GM12878 (cell line): ENCODE results near the gene REG1B. TPM values are rescaled to one million over a fixed set of nuclear protein-coding genes. Genes with fewer than 3 reads are reported as not detected.

Experiments
- ATAC-seq: fragments of 200-7000 bp; cut with Tn5 transposase; 3 replicates; pipeline ENCODE4 v1.9.1; 2020; ENCODE audit warnings: mild to moderate bottlenecking, moderate library complexity
- BruUV-seq: library from RNA; stranded (reverse); fragments of 400-500 nt; replicated peaks from 2 replicates; lab custom pipeline; 2021; lab: Mats Ljungman, UMichigan
- CTCF ChIA-PET: fragments of 300-600 bp; sonication (Branson Sonifier 250); formaldehyde crosslinking; extraction: SDS; loops from one replicate; lab custom pipeline; 2021; ENCODE audit warnings: inconsistent platforms; lab: Yijun Ruan, JAX
- POLR2A ChIA-PET: fragments of 350-600 bp; formaldehyde crosslinking; extraction: SDS; loops from one replicate; lab custom pipeline; 2021; ENCODE audit warnings: inconsistent platforms; lab: Charles Lee
- RAD21 ChIA-PET: fragments of 300-600 bp; sonication (Branson Sonifier 250); formaldehyde crosslinking; loops from one replicate; lab custom pipeline; 2023; ENCODE audit warnings: antibody characterized with exemption; ENCODE audit not compliant: unreplicated experiment; lab: Charles Lee
- SMC1A ChIA-PET: fragments of 300-600 bp; sonication (Branson Sonifier 250); formaldehyde crosslinking; loops from one replicate; lab custom pipeline; 2023; ENCODE audit not compliant: unreplicated experiment, uncharacterized antibody; lab: Charles Lee
- DNase-seq: peaks from one replicate; pipeline ENCODE4 v3.0.0-alpha.2; 2011; ENCODE audit warnings: low read depth, low spot score
- FAIRE-seq: peaks from 3 replicates; lab custom pipeline; 2011; peaks lifted over from hg19 to GRCh38; lab: Jason Lieb, UNC
- H2AFZ ChIP-seq: 2 replicates; pipeline ENCODE4 v1.6.0; 2011; ENCODE audit warnings: low read depth, low read length, control low read depth; ENCODE audit not compliant: control insufficient read depth
- H3K27ac ChIP-seq: 2 replicates; pipeline ENCODE4 v1.5.1; 2011; ENCODE audit warnings: control low read depth; ENCODE audit not compliant: control insufficient read depth, insufficient read depth
- H3K27me3 ChIP-seq, 2 experiments: replicated peaks in 1 of 2; 2 replicates each; pipeline versions ENCODE4 v1.6.0 to v1.6.1; 2011; ENCODE audit warnings: low read length in 1 of 2; ENCODE audit not compliant: control insufficient read depth in 2 of 2, insufficient read depth in 2 of 2
- H3K36me3 ChIP-seq, 2 experiments: 2 replicates each; pipeline ENCODE4 v1.5.1; 2011; ENCODE audit warnings: low read length in 1 of 2; ENCODE audit not compliant: control insufficient read depth in 2 of 2, insufficient read depth in 2 of 2
- H3K4me1 ChIP-seq: 2 replicates; pipeline ENCODE4 v1.6.1; 2011; ENCODE audit warnings: mild to moderate bottlenecking, low read length, moderate library complexity, mixed read lengths; ENCODE audit not compliant: control insufficient read depth, insufficient read depth
- H3K4me2 ChIP-seq: 2 replicates; pipeline ENCODE4 v1.6.0; 2011; ENCODE audit warnings: control low read depth; ENCODE audit not compliant: control insufficient read depth, insufficient read depth
- H3K4me3 ChIP-seq: fragments of 200-600 bp; sonication (generic); 2 replicates; pipeline ENCODE4 v1.5.1; 2016
- H3K79me2 ChIP-seq: 2 replicates; pipeline ENCODE4 v1.6.0; 2011; ENCODE audit warnings: low read length; ENCODE audit not compliant: control insufficient read depth, insufficient read depth
- H3K9ac ChIP-seq: 2 replicates; pipeline ENCODE4 v1.8.0; 2011; ENCODE audit warnings: low read length, control low read depth, mixed read lengths; ENCODE audit not compliant: control insufficient read depth, insufficient read depth
- H3K9me3 ChIP-seq: replicated peaks from 3 replicates; pipeline ENCODE4 v1.5.1; 2011; ENCODE audit warnings: mild to moderate bottlenecking, low read length; ENCODE audit not compliant: control insufficient read depth, insufficient read depth
- H4K20me1 ChIP-seq: 2 replicates; pipeline ENCODE4 v1.6.0; 2011; ENCODE audit not compliant: control insufficient read depth, insufficient read depth
- ATF7 ChIP-seq: fragments of 450-650 bp; IDR thresholded peaks from 2 replicates; pipeline ENCODE4 v1.6.1; 2016; ENCODE audit warnings: low read depth, mild to moderate bottlenecking
- CBFB ChIP-seq: IDR thresholded peaks from 2 replicates; pipeline ENCODE4 v1.6.1; 2016; ENCODE audit warnings: antibody characterized with exemption, low read depth
- CBX3 ChIP-seq: fragments of 200-600 bp; sonication (generic); IDR thresholded peaks from 2 replicates; pipeline ENCODE4 v1.6.1; 2016; ENCODE audit warnings: low read depth, borderline replicate concordance
- EGR1 ChIP-seq, 2 experiments: IDR thresholded peaks; 1 replicate in 1 of 2; 2 replicates in 1 of 2; pipeline ENCODE4 v1.6.1; 2011 to 2012; ENCODE audit warnings: low read depth in 2 of 2, low read length in 2 of 2, borderline replicate concordance in 1 of 2, mild to moderate bottlenecking in 1 of 2, moderate library complexity in 1 of 2
- FOXK2 ChIP-seq: fragments of 450-650 bp; IDR thresholded peaks from 2 replicates; pipeline ENCODE4 v1.6.1; 2017; ENCODE audit warnings: mild to moderate bottlenecking, moderate library complexity
- MEF2B ChIP-seq: fragments of 450-650 bp; IDR thresholded peaks from 2 replicates; pipeline ENCODE4 v1.6.1; 2018; ENCODE audit warnings: mild to moderate bottlenecking, moderate library complexity; ENCODE audit not compliant: partially characterized antibody, poor library complexity, severe bottlenecking
- MXI1 ChIP-seq: fragments of 150-350 bp; IDR thresholded peaks from 2 replicates; pipeline ENCODE4 v1.6.1; 2011; ENCODE audit warnings: low read depth, mild to moderate bottlenecking, inconsistent platforms, low read length, improper control_type of control experiment
- NR2F1 ChIP-seq: fragments of 450-650 bp; conservative IDR thresholded peaks from 2 replicates; pipeline ENCODE4 v1.6.1; 2017; ENCODE audit warnings: mild to moderate bottlenecking
- PML ChIP-seq: IDR thresholded peaks from 2 replicates; pipeline ENCODE4 v1.6.1; 2012; ENCODE audit warnings: low read length, inconsistent platforms
- POLR2AphosphoS2 ChIP-seq: IDR thresholded peaks from 2 replicates; pipeline ENCODE4 v1.6.1; 2011; ENCODE audit warnings: low read depth, mild to moderate bottlenecking, low read length, improper control_type of control experiment, moderate library complexity
- RAD21 ChIP-seq: IDR thresholded peaks from 2 replicates; pipeline ENCODE4 v1.6.1; 2011; ENCODE audit warnings: mild to moderate bottlenecking, low read depth, low read length, moderate library complexity; ENCODE audit not compliant: insufficient read depth
- SIX5 ChIP-seq: IDR thresholded peaks from 2 replicates; pipeline ENCODE4 v1.6.1; 2011; ENCODE audit warnings: mild to moderate bottlenecking, low read depth, low read length, moderate library complexity; ENCODE audit not compliant: severe bottlenecking
- SP1 ChIP-seq: IDR thresholded peaks from one replicate; pipeline ENCODE4 v1.6.1; 2011; ENCODE audit warnings: low read depth, low read length
- SUPT20H ChIP-seq: IDR thresholded peaks from 2 replicates; pipeline ENCODE4 v1.6.1; 2011; ENCODE audit warnings: low read depth, mild to moderate bottlenecking, low read length, moderate library complexity, borderline replicate concordance; ENCODE audit not compliant: control insufficient read depth
- WGBS: methylation state at CpG from one replicate; pipeline ENCODE4 v1.1.6; 2016; ENCODE audit warnings: low lambda C conversion rate; ENCODE audit not compliant: insufficient replicate concordance, insufficient coverage; ENCODE audit errors: missing lambda C conversion rate; 5-methylcytosine and 5-hydroxymethylcytosine counted together
- in situ Hi-C: fragments of 300-500 bp; cut with MboI; formaldehyde crosslinking; loops from 9 replicates; pipeline ENCODE4 v1.14.3; 2018; ENCODE audit warnings: mixed read lengths
- intact Hi-C: fragments of 100-400 bp; cut with micrococcal nuclease; formaldehyde crosslinking; loops from one replicate; pipeline ENCODE4 v1.14.2; 2022; ENCODE audit not compliant: unreplicated experiment
- polyA plus RNA-seq, 11 experiments: library from polyadenylated mRNA; depleted of rRNA in 4 of 11; unstranded in 6 of 11; stranded (reverse) in 5 of 11; fragments of >200 nt; fragmentation: Nextera tagmentation in 4 of 11; fragmentation: Illumina TruSeq in 1 of 11; extraction: Ambion mirVana in 4 of 11; extraction: Trizol in 1 of 11; gene quantifications; 1 replicate in 1 of 11; 2 replicates in 10 of 11; pipeline versions ENCODE4 v1.2.1 to v1.2.3, GENCODE V29; 2011 to 2016; ENCODE audit warnings: inconsistent platforms in 2 of 11, missing spikeins in 2 of 11, low read depth in 1 of 11
- total RNA-seq, 4 experiments: library from RNA; depleted of rRNA in 3 of 4; stranded (reverse); fragments of >200 nt in 3 of 4; fragmentation: Illumina TruSeq in 1 of 4; extraction: Trizol in 1 of 4; gene quantifications; 2 replicates each; pipeline versions ENCODE4 v1.2.1 to v1.2.3, GENCODE V29; 2013 to 2021
- TF ChIP-seq, protein P1 (sequence below): fragments of 450-650 bp; IDR thresholded peaks from 2 replicates; pipeline ENCODE4 v1.6.1; 2017; ENCODE audit warnings: mild to moderate bottlenecking, low read depth, inconsistent platforms; ENCODE audit not compliant: poor library complexity, severe bottlenecking

REG1B gene
- total and polyA plus RNA-seq, 10 of the 15 experiments (the other 5 are each of a cell fraction or from before 2014, with no cell fraction given) = 2.7 TPM; not detected in 9

DNA sequence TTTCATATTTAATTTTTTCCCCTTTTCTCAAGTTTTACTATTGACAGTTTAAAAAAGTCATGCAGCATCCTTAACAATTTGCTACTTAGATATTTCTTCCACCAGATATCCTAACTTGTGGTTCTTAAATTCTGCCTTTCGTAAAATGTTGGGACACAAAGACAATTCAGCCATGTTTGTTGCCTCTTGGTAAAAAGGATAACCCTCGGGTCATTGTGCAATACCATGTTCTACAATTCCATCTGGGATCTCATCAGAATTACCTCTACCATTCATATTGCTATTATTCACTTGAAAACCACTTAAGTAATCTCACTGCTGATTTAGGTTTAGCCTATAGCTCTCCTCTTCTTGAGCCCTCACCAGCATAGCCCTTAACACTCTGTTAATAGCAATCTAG is 13.2 kb upstream of the REG1B start (continued):
- TF ChIP-seq, protein P1, sequence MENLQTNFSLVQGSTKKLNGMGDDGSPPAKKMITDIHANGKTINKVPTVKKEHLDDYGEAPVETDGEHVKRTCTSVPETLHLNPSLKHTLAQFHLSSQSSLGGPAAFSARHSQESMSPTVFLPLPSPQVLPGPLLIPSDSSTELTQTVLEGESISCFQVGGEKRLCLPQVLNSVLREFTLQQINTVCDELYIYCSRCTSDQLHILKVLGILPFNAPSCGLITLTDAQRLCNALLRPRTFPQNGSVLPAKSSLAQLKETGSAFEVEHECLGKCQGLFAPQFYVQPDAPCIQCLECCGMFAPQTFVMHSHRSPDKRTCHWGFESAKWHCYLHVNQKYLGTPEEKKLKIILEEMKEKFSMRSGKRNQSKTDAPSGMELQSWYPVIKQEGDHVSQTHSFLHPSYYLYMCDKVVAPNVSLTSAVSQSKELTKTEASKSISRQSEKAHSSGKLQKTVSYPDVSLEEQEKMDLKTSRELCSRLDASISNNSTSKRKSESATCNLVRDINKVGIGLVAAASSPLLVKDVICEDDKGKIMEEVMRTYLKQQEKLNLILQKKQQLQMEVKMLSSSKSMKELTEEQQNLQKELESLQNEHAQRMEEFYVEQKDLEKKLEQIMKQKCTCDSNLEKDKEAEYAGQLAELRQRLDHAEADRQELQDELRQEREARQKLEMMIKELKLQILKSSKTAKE = no peak
- TF ChIP-seq SP1 (no peak), RAD21 (no peak), SIX5 (no peak), NR2F1 (no peak), ATF7 (no peak), POLR2AphosphoS2 (no peak), PML (no peak), CBX3 (no peak), EGR1 (IDR thresholded peaks at IDR 0.05; ENCODE audit: borderline replicate concordance in 1 of 2, low read depth in 2 of 2, low read length in 2 of 2) (no peak), CBFB (no peak), FOXK2 (no peak), SUPT20H (no peak)

DNA sequence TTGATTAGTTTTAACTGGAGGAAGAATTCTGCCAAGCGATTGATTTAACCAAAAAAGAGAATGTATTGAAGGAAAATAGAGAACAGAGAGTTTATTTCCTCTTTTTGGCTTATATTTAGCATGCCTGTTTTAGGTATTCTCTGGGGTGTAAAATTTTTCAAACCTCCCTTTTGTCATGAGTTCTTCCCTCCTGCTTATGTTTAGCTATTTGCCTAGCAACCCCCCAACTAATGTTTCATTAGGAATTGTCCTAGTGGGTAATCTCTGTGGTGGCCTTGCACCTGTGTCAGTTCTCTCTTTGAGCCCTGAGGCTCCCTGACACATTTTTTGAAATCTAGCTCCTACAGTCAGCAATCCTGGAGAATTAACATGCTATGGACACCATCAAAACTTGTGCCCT is 12.5 kb upstream of the REG1B start:
- Histone ChIP-seq H3K9ac (no peak overlapping the region), H4K20me1 (no peaks in the 10 kb centered on the region), H3K27me3 (no peaks in the 10 kb centered on the region), H3K4me3 (no peak overlapping the region), H3K4me2 (no peak overlapping the region), H3K79me2 (no peaks in the 10 kb centered on the region), H3K4me1 (no peaks in the 10 kb centered on the region), H3K9me3 (no peaks in the 10 kb centered on the region), H3K27ac (no peak overlapping the region), H2AFZ (no peak overlapping the region), H3K36me3 (no peaks in the 10 kb centered on the region)
- intact Hi-C loops (no loop called here), in situ Hi-C loops (no loop called here)
- no peak for FAIRE-seq
- 0% methylated on average over 1 of the region's 1 CpG for WGBS
- ChIA-PET POLR2A (no interaction called here), RAD21 (no interaction called here), SMC1A (no interaction called here), CTCF (no interaction called here)
- TF ChIP-seq MXI1 (no peak), MEF2B (no peak)
- no peak for DNase-seq
- BruUV-seq = no TSS peak
- ATAC-seq = no peak
